Neural crest cell (in vitro differentiated cells): ENCODE measurements around the gene HES3. TPM values are rescaled to one million over a fixed set of nuclear protein-coding genes. Genes with fewer than 3 reads are reported as not detected.
A peak's percentile ranks its signal among the peaks of the same experiment; 100 is the strongest.

ENCODE experiments used
- DNase-seq: peaks from one replicate; pipeline ENCODE4 v3.0.0; 2021; ENCODE audit warnings: low read depth, mixed read lengths, low spot score
- H3K27ac Mint-ChIP-seq: one replicate; pipeline ENCODE4 v1.8.0; 2021; ENCODE audit warnings: mild to moderate bottlenecking, mixed read lengths; ENCODE audit not compliant: unreplicated experiment
- H3K27me3 Mint-ChIP-seq: 2 replicates; pipeline ENCODE4 v1.8.0; 2021; ENCODE audit warnings: low read depth, mild to moderate bottlenecking, mixed read lengths
- H3K36me3 Mint-ChIP-seq: 2 replicates; pipeline ENCODE4 v1.8.0; 2021; ENCODE audit warnings: low read depth, mild to moderate bottlenecking, mixed read lengths
- H3K4me1 Mint-ChIP-seq: 2 replicates; pipeline ENCODE4 v1.8.0; 2021; ENCODE audit warnings: mixed read lengths
- H3K4me3 Mint-ChIP-seq: one replicate; pipeline ENCODE4 v1.8.0; 2021; ENCODE audit warnings: mild to moderate bottlenecking, mixed read lengths
- H3K9me3 Mint-ChIP-seq: 2 replicates; pipeline ENCODE4 v1.8.0; 2021; ENCODE audit warnings: mixed read lengths
- CTCF ChIP-seq: fragments of 200-600 bp; sonication (generic); conservative IDR thresholded peaks from 2 replicates; pipeline ENCODE4 v1.5.0; 2021; ENCODE audit warnings: antibody characterized with exemption, mild to moderate bottlenecking
- total RNA-seq: library from RNA; stranded (reverse); gene quantifications from 2 replicates; pipeline ENCODE4 v1.2.1, GENCODE V29; 2021

The HES3 gene
- total RNA-seq, 1 donor from 2014 or later = 23.6 TPM

GRCh38 chr1:6234502-6235295, 9.3 kb upstream of the HES3 start:
- no peak for TF ChIP-seq CTCF
- Mint-ChIP-seq H3K9me3 (no peaks in the 10 kb centered on the region), H3K4me1 (peaks cover 39% of the 10 kb centered on the region), H3K36me3 (peaks cover 9% of the 10 kb centered on the region), H3K27me3 (peaks cover 2% of the 10 kb centered on the region), H3K27ac (peak overlapping the region; percentile 89), H3K4me3 (peak overlapping the region; percentile 94)
- no peak for DNase-seq

GRCh38 chr1:6235296-6235677, 8.7 kb upstream of the HES3 start:
- DNase-seq = no peak
- Mint-ChIP-seq H3K9me3 (no peaks in the 10 kb centered on the region), H3K27me3 (peaks cover 5% of the 10 kb centered on the region), H3K36me3 (peaks cover 9% of the 10 kb centered on the region), H3K4me3 (peak overlapping the region; percentile 94), H3K27ac (peak overlapping the region; percentile 50), H3K4me1 (peaks cover 45% of the 10 kb centered on the region)
- no peak for TF ChIP-seq CTCF

- Mint-ChIP-seq H3K27ac (no peak overlapping the region), H3K36me3 (peaks cover 6% of the 10 kb centered on the region), H3K4me1 (peaks cover 58% of the 10 kb centered on the region), H3K4me3 (peak overlapping the region; percentile 80), H3K9me3 (no peaks in the 10 kb centered on the region), H3K27me3 (peaks cover 19% of the 10 kb centered on the region)
- no peak for DNase-seq
- no peak for TF ChIP-seq CTCF
Measured at GRCh38 chr1:6237093-6237492, 6.9 kb upstream of the HES3 start.

GRCh38 chr1:6239213-6239752, 4.7 kb upstream of the HES3 start:
- TF ChIP-seq CTCF = no peak
- no peak for DNase-seq
- peaks cover 36% of the 10 kb centered on the region for H3K27me3 Mint-ChIP-seq
- peak overlapping the region; percentile 87 for H3K4me3 Mint-ChIP-seq
- H3K9me3 Mint-ChIP-seq = no peaks in the 10 kb centered on the region
- peaks cover 47% of the 10 kb centered on the region for H3K4me1 Mint-ChIP-seq
- peak overlapping the region; percentile 96 for H3K27ac Mint-ChIP-seq
- H3K36me3 Mint-ChIP-seq = no peaks in the 10 kb centered on the region

GRCh38 chr1:6239950-6240768, 3.8 kb upstream of the HES3 start:
- Mint-ChIP-seq H3K4me1 (peaks cover 39% of the 10 kb centered on the region), H3K36me3 (no peaks in the 10 kb centered on the region), H3K9me3 (no peaks in the 10 kb centered on the region), H3K4me3 (peak overlapping the region; percentile 87), H3K27ac (peak overlapping the region; percentile 58), H3K27me3 (peaks cover 43% of the 10 kb centered on the region)
- no peak for TF ChIP-seq CTCF
- no peak for DNase-seq
